IMR-90 (cell line): ENCODE data around the gene TWSG1.

Source experiments
- BHLHE40 ChIP-seq: fragments of 150-350 bp; IDR thresholded peaks from 2 replicates; pipeline ENCODE4 v1.6.1; 2016; ENCODE audit warnings: mild to moderate bottlenecking, low read depth, low read length
- CTCF ChIP-seq: conservative IDR thresholded peaks from 2 replicates; pipeline ENCODE4 v1.5.1; 2012; ENCODE audit warnings: mild to moderate bottlenecking, low read depth, low read length, improper control_type of control experiment
- MXI1 ChIP-seq: IDR thresholded peaks from 2 replicates; pipeline ENCODE4 v1.6.1; 2012; ENCODE audit warnings: low read depth, mild to moderate bottlenecking, low read length, moderate library complexity, borderline replicate concordance
- NFE2L2 ChIP-seq: fragments of 150-350 bp; IDR thresholded peaks from 2 replicates; pipeline ENCODE4 v1.6.1; 2016; ENCODE audit warnings: low read depth, mild to moderate bottlenecking, low read length
- POLR2A ChIP-seq: IDR thresholded peaks from 2 replicates; pipeline ENCODE4 v1.6.1; 2012; ENCODE audit warnings: mild to moderate bottlenecking, low read depth, low read length
- RAD21 ChIP-seq: IDR thresholded peaks from 2 replicates; pipeline ENCODE4 v1.6.1; 2012; ENCODE audit warnings: low read length, improper control_type of control experiment
- TF ChIP-seq, protein P1 (sequence below): fragments of 150-350 bp; IDR thresholded peaks from 2 replicates; pipeline ENCODE4 v1.6.1; 2017; ENCODE audit warnings: mild to moderate bottlenecking, antibody characterized with exemption, low read length, low read depth

DNA sequence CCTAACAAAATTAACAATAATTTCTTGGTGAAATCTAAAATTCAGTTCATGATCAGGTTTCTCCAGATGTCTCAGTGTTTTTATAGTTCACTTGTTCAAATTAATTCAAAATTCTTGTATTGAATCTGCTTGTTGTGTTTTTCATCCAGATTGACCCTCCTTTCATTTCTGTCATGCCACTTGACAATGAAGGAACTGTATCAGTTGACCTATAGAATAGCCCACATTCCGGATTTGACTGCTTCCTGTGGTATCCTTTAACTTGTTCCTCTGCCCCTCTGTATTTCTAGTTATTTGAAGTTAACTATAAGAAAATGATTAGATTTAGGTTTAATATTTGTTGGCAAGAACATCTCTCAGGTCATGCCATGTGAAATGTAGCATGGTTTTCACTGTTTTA, 53.3 kb downstream of the TWSG1 start:
- no peak for TF ChIP-seq CTCF
- no peak for TF ChIP-seq POLR2A
- TF ChIP-seq NFE2L2 = no peak
- no peak for TF ChIP-seq MXI1
- TF ChIP-seq BHLHE40 = no peak
- TF ChIP-seq, protein P1, sequence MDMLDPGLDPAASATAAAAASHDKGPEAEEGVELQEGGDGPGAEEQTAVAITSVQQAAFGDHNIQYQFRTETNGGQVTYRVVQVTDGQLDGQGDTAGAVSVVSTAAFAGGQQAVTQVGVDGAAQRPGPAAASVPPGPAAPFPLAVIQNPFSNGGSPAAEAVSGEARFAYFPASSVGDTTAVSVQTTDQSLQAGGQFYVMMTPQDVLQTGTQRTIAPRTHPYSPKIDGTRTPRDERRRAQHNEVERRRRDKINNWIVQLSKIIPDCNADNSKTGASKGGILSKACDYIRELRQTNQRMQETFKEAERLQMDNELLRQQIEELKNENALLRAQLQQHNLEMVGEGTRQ = no peak
- no peak for TF ChIP-seq RAD21
